IPS-20b (cell line): Measurements from ENCODE around the gene PPP1R9B.

ENCODE experiments used
- H3K27ac ChIP-seq: one replicate; pipeline ENCODE4 v1.5.1; 2013; ENCODE audit warnings: low read length
- H3K27me3 ChIP-seq: 2 replicates; pipeline ENCODE4 v1.6.1; 2013; ENCODE audit warnings: mild to moderate bottlenecking, low read length, inconsistent platforms; ENCODE audit not compliant: insufficient read depth
- H3K36me3 ChIP-seq: 2 replicates; pipeline ENCODE4 v1.6.1; 2013; ENCODE audit warnings: low read depth, mild to moderate bottlenecking, inconsistent platforms, low read length, moderate library complexity; ENCODE audit not compliant: insufficient read depth
- H3K4me1 ChIP-seq: 2 replicates; pipeline ENCODE4 v1.6.1; 2013; ENCODE audit warnings: mild to moderate bottlenecking, control low read depth, inconsistent platforms, low read length, moderate library complexity; ENCODE audit not compliant: insufficient read depth
- H3K4me3 ChIP-seq: 2 replicates; pipeline ENCODE4 v1.5.1; 2013; ENCODE audit warnings: mild to moderate bottlenecking, low read length, inconsistent platforms
- H3K9ac ChIP-seq: 2 replicates; pipeline ENCODE4 v1.6.1; 2013; ENCODE audit warnings: low read depth, mild to moderate bottlenecking, inconsistent platforms, low read length, moderate library complexity
- H3K9me3 ChIP-seq: 2 replicates; pipeline ENCODE4 v1.6.1; 2013; ENCODE audit warnings: mild to moderate bottlenecking, low read depth, low read length, inconsistent platforms; ENCODE audit not compliant: insufficient read depth

PPP1R9B gene

DNA sequence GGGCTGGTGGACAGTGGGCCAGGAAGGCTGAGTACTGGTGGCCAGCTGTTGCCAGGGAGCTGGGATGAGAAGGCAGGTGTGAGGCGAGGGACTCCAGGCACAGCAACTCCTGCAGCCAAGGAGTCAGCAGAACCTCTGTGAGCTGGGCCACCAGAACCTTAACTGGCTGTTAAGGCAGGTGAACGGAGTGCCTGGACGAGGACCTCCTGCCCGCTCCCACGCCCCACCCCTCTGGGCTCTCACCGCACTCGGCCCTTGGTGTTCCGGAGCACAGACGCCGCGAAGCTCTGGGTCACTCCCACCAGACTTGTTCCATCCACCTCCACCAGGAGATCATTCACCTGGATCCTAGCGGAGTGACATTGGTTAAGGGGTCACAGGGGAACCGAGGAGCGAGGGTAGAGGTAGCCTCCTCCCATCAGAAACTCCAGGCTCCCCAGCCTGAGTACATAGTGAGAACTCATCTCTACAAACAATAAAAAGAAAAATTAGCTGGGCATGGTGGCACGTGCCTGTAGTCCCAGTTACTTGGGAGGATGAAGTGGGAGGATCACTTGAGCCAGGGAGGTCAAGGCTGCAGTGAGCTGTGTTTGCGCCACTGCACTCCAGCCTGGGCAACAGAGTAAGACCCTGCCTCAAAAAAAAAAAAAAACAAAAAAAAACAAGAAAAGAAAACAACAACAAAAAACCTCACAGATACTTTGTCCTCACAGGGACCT is 9.3 kb downstream of the PPP1R9B start:
- Histone ChIP-seq H3K4me1 (no peaks in the 10 kb centered on the region; the same call in 1 of the 2 replicates), H3K4me3 (no peak overlapping the region), H3K27me3 (no peaks in the 10 kb centered on the region), H3K27ac (no peak overlapping the region), H3K36me3 (peaks cover 61% of the 10 kb centered on the region), H3K9me3 (no peaks in the 10 kb centered on the region), H3K9ac (no peak overlapping the region)

DNA sequence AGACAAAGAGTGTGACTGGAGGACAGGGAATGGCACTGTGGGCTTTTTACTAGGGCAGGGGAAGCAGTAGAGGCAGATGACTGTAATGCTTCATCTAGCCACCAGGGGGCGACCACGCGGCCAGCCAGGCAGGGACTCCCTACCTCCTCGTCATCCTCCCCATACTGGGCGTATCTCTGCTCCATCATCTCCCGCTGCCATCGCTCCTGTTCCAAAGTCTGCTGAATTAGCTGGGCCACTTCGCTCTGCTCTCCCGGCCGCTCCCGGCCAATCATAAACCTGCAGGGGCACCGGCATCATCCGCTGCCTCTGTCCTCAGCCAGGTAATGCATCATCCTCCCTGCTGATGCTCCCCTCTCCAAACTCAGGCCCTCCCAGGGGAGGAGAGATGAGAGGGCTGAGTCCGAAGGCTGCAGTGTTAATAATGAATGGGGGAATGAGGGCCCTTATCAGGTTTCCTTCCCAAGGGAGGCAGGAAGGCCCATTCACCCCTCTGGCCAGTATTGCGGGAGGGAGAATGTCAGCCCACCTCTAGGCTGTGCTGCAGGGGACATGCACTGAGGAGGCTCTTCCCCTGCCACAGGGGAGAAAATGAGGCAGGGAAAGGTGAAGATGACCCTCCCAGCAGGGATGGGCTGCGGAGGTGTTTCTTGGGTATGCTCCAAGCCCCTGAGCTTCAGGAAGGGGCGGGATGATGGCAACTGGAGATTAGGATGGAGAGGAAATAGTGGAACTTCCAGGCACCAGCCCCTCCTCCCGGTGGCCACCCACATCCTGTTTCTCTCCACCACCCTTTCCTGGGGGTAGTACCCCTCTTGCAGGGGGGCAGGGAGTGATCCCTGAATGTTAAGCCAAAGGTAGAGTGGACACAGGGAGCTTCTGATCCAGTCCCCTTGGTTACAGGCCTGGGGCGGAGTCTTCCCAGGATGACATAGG is 10.3 kb downstream of the PPP1R9B start:
- Histone ChIP-seq H3K36me3 (peaks cover 61% of the 10 kb centered on the region), H3K9me3 (no peaks in the 10 kb centered on the region), H3K9ac (no peak overlapping the region), H3K4me3 (no peak overlapping the region), H3K27ac (no peak overlapping the region), H3K27me3 (no peaks in the 10 kb centered on the region), H3K4me1 (no peaks in the 10 kb centered on the region; the same call in 1 of the 2 replicates)

DNA sequence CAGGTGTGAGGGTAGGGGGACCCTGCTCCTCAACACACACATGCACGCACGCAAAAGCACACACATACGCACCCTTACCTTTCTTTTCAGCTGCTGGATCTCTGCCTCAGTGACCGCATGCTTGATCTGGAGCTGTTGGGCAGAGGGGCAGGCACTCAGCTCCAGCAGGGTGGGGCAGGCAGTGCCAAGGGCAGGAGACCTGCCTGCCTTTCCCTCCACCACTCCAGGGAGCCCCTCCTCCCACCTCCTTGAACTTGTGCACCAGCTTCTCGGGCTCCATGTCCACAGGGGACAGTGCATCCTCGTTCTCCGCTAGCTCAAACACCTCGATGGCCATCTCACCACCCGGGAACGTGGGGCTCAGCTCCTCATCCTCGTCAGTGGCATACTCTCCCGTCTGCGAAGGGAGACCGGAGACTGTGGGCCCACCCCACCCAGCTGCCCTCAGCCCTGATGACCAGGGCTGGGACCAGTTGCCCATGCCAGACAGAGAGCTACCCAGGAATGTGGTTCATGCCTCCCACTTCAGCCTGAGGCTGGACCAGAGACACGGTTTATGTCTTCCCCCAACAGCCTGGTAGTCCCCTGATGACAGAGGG is 11.2 kb downstream of the PPP1R9B start:
- Histone ChIP-seq H3K9ac (no peak overlapping the region), H3K27ac (no peak overlapping the region), H3K4me3 (no peak overlapping the region), H3K27me3 (no peaks in the 10 kb centered on the region), H3K36me3 (peaks cover 52% of the 10 kb centered on the region), H3K4me1 (peaks cover 5% of the 10 kb centered on the region), H3K9me3 (no peaks in the 10 kb centered on the region)

DNA sequence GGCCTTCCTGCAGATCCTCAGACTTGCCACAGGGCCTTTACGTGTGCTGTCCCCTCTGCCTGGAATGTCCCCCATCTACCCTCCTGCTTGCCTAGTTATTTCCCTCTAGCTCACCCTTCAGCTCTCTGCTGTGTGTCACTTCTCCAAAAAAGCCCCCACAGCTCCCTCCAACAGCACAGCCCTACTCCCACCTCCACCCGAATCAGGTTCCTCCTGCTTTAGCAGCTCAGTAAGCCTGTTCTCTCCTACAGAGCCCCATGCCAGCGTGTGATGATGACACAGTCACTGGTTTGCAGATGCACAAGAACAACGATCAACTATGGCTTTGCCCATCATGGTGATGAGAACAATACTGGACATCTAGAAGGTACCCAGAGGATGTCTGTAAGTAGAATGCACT is 13.4 kb downstream of the PPP1R9B start:
- no peaks in the 10 kb centered on the region for H3K9me3 ChIP-seq
- peaks cover 34% of the 10 kb centered on the region for H3K36me3 ChIP-seq
- H3K27ac ChIP-seq: no peak overlapping the region
- no peak overlapping the region for H3K4me3 ChIP-seq
- H3K4me1 ChIP-seq: peaks cover 14% of the 10 kb centered on the region
- H3K9ac ChIP-seq: no peak overlapping the region
- H3K27me3 ChIP-seq: peaks cover 8% of the 10 kb centered on the region; the same call in 1 of the 2 replicates

DNA sequence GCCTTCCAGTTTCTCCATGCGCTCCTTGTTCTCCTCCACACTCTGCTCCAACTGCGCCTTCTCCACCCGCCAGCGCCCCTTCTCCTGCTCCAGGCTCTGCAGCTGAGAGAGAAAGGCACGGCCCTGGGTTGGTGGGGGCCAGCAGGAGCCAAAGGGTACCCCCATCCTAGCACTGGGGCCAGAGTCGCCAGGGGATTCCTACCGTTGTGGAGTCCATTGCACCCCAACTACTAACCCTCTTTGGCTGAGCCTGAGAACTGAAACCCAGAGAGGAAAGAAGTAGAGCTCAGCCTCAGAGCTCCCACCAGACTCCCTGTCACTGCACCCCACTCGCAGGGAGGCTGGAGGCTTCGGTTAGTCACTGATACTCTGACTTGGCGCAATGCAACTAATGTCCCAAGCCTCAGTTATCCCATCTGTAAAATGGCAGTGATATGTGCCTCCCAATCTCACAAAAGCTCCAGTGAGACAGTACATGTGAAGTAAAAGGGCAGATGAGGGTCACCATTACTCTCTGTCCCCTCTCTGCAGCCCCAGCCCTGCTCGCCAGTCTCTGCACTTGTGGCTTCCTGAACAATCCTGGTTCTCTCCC is 14.3 kb downstream of the PPP1R9B start:
- Histone ChIP-seq H3K27me3 (peaks cover 17% of the 10 kb centered on the region), H3K9me3 (no peaks in the 10 kb centered on the region), H3K36me3 (peaks cover 34% of the 10 kb centered on the region), H3K4me1 (peaks cover 14% of the 10 kb centered on the region), H3K4me3 (no peak overlapping the region), H3K9ac (no peak overlapping the region), H3K27ac (no peak overlapping the region)

DNA sequence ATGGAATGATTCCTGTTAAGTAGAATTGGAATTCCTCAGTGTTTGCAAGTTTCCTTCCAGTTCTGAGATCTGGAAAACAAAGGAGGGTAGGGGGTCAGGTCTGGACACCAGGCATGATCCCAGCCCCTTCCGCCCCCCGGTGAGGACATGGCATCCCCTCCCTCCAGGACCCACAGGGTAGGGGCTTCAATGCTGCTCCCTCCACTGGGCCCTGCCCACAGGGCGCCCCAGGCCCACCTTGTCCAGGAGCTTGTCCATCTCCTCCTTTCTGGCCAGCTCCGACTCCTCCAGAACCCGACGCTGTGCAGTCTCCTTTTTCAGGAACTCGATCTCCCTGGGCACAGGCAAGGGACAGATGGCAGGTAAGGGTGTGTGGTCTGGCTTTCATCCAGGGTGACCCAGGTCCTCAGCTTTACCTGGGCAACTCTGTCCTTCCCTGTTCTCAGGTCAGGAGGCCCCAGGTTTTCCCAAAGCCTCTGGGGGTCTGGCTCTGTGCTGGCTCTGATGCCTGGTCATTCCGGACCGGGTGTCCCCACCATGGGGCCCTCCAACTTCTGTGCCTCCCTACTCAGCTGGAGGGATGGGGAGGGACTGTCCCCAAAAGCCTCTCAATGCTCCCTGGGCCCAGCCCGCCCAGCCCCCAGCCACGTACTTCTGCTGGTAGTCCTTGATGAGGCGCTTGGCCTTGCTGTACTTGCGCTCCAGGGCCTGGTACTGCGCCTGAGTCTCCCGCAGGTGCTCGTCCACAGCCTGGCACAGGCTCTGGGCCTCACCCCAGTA is 15.0 kb downstream of the PPP1R9B start:
- peaks cover 24% of the 10 kb centered on the region for H3K27me3 ChIP-seq
- H3K9ac ChIP-seq: no peak overlapping the region
- no peak overlapping the region for H3K27ac ChIP-seq
- no peaks in the 10 kb centered on the region for H3K9me3 ChIP-seq
- H3K36me3 ChIP-seq: peaks cover 31% of the 10 kb centered on the region
- H3K4me1 ChIP-seq: peaks cover 18% of the 10 kb centered on the region
- H3K4me3 ChIP-seq: no peak overlapping the region

DNA sequence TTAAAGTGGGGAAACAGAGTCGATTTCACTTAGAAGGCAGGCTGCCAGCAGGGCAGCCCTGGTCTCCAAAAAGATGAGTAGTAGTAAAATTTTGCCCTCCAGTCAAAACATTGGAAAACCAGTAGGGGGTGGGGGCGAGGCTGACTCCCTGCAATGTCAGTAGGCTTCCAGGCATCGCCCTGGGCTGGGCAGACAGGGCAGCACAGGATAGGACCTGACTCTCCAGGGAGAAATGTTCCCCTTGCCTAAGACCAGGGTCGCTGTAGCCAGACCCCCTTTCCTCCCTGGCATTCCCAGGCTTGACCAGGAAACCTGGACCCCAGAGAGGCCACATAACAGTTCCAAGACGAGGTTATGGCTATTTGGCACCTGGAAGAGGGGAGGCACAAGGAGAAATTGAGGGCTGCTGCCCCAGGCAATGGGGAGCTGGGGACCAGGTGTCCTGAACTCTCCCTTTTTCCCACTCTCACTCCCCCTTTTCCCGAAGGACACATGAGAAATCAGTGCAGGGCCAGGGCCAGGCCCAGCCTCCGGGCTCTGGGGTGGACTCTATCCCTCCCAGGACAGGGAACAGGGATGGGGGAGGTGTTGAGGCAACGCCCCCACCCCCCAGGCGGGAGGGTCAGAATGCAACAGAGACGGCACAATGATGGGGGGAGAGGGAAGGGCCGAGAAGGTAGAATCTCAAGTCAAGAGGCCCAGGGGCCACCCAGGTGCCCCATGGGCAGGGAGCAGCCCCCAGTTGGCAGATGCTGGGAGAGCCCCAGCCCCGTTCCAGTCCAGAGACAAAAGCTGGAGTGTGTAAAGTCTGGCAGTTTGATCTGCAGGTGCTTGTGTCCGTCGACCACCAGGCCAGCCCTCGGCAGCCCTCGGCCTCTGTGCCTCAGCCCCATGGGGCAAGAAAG is 16.0 kb downstream of the PPP1R9B start:
- Histone ChIP-seq H3K4me1 (peaks cover 18% of the 10 kb centered on the region), H3K9ac (no peak overlapping the region), H3K36me3 (peaks cover 27% of the 10 kb centered on the region), H3K27ac (no peak overlapping the region), H3K9me3 (no peaks in the 10 kb centered on the region), H3K4me3 (no peak overlapping the region; the same call in 1 of the 2 replicates), H3K27me3 (peaks cover 29% of the 10 kb centered on the region)

DNA sequence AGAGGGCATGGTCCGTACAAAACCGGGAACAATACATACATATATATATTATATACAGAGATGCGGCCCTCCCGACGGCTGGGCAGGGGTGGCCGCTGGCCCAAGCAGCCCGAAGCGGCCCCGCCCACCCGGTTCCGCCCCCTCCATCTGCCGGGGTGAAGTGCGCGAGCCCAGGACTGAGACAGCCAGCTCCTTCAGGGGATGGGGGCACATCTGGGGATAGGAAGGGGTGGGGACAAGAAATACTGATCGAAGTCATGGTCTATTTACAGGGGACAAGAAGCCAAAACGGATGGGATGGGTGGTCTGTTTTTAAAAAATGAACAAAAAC is 16.7 kb downstream of the PPP1R9B start:
- Histone ChIP-seq H3K36me3 (peaks cover 19% of the 10 kb centered on the region), H3K4me1 (peaks cover 18% of the 10 kb centered on the region), H3K9ac (no peak overlapping the region), H3K27ac (no peak overlapping the region), H3K27me3 (peaks cover 29% of the 10 kb centered on the region), H3K4me3 (no peak overlapping the region; the same call in 1 of the 2 replicates), H3K9me3 (no peaks in the 10 kb centered on the region)

DNA sequence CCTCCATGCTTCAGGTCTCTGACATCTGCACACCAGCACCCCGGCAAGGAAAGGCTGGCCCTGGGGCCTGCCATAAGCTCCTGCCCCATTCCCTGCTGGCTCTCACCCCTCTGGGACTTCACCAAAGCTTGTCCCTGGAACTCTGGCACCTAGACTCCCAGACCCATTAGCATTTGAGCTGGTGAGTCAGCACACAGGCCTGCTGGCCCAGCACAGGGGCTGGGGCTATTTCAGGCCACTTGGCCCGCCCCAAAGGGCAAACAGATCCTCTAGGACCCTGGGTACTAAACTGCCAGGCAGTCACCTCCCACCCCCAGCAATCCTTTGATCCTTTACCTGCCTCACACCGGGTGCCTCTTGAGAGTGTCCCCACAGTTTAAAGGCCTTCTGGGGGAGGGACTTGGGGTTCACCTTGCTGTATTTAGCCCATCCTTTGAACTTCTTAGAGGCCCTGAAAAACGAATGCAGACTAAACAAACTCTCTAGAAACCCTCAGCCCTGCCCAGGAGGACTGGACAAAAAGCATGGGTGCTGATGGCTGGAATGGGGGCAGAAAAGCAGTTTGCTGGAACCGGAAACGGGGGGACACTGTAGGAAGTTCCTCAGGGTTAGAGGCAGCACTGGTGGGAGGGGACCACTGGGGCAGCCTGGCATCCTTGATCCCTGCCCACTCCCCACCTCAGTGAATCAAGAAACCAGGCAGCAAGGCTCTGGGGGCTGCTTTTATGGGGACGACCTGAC is 17.3 kb downstream of the PPP1R9B start:
- Histone ChIP-seq H3K4me1 (peaks cover 18% of the 10 kb centered on the region), H3K9ac (no peak overlapping the region; the same call in 1 of the 2 replicates), H3K4me3 (no peak overlapping the region), H3K27me3 (peaks cover 29% of the 10 kb centered on the region), H3K36me3 (peaks cover 14% of the 10 kb centered on the region), H3K27ac (no peak overlapping the region), H3K9me3 (no peaks in the 10 kb centered on the region)
